NCI-H2107 treated with DMSO at 0.1 percent for 48 hours (cell line): ENCODE results near the gene DIS3L2.
"Not testable (repeated sequence)": the region's sequence is repeated elsewhere in the genome, so short reads cannot be mapped to it uniquely, and the experiment has no call there.

ENCODE experiments used
- DNase-seq: peaks from one replicate; lab custom pipeline; 2025; ENCODE audit not compliant: unreplicated experiment; lab: John Stamatoyannopoulos, UW

The DIS3L2 gene

GRCh38 chr2:232378735-232379151 lies 417.2 kb downstream of the DIS3L2 start, which contains the start of gene ALPP:
TSS of gene ALPP (plus strand) at chr2:232378751. CDS start at chr2:232378803, 52 bp downstream.
- not testable (repeated sequence) for DNase-seq

- DNase-seq: not testable (repeated sequence)
These were observed 418.4 kb downstream of the DIS3L2 start for GRCh38 chr2:232379610-232380590.

GRCh38 chr2:232381204-232382031 lies 419.9 kb downstream of the DIS3L2 start:
- not testable (repeated sequence) for DNase-seq

- DNase-seq: no peak
These were observed 421.1 kb downstream of the DIS3L2 start for GRCh38 chr2:232382331-232383225.

GRCh38 chr2:232384466-232384865 lies 423.0 kb downstream of the DIS3L2 start:
- no peak for DNase-seq

GRCh38 chr2:232385058-232385457 lies 423.5 kb downstream of the DIS3L2 start:
- not testable (repeated sequence) for DNase-seq

- DNase-seq: no peak
These were observed 424.4 kb downstream of the DIS3L2 start for GRCh38 chr2:232385660-232386489.

GRCh38 chr2:232386490-232386739 lies 424.9 kb downstream of the DIS3L2 start:
- no peak for DNase-seq
